ENCODE results near the gene TMTC4.

The TMTC4 gene

GRCh38 chr13:100659578-100659977 is 15.0 kb downstream of the TMTC4 start:
- no peak for TF ChIP-seq CTCF (IDR thresholded peaks at IDR 0.05; ENCODE audit: control insufficient read depth, extremely low read depth, insufficient read depth)
- no peak for DNase-seq (ENCODE audit: low read depth)
- H3K4me3 ChIP-seq (ENCODE audit: low read depth, low read length): no peak overlapping the region

GRCh38 chr13:100658363-100658762 is 16.2 kb downstream of the TMTC4 start:
- no peak for TF ChIP-seq CTCF (IDR thresholded peaks at IDR 0.05; ENCODE audit: control insufficient read depth, extremely low read depth, insufficient read depth)
- no peak for DNase-seq (ENCODE audit: low read depth)
- no peak overlapping the region for H3K4me3 ChIP-seq (ENCODE audit: low read depth, low read length)

- no peak for DNase-seq (ENCODE audit: low read depth)
- TF ChIP-seq CTCF (IDR thresholded peaks at IDR 0.05; ENCODE audit: control insufficient read depth, extremely low read depth, insufficient read depth): no peak
- no peak overlapping the region for H3K4me3 ChIP-seq (ENCODE audit: low read depth, low read length)
Measured at GRCh38 chr13:100657881-100658315, 16.7 kb downstream of the TMTC4 start.

GRCh38 chr13:100652510-100652909 is 22.1 kb downstream of the TMTC4 start:
- H3K4me3 ChIP-seq (ENCODE audit: low read depth, low read length): no peak overlapping the region
- DNase-seq (ENCODE audit: low read depth): no peak
- TF ChIP-seq CTCF (IDR thresholded peaks at IDR 0.05; ENCODE audit: control insufficient read depth, extremely low read depth, insufficient read depth): no peak

- no peak for DNase-seq (ENCODE audit: low read depth)
- TF ChIP-seq CTCF (IDR thresholded peaks at IDR 0.05; ENCODE audit: control insufficient read depth, extremely low read depth, insufficient read depth): no peak
- no peak overlapping the region for H3K4me3 ChIP-seq (ENCODE audit: low read depth, low read length)
Measured at GRCh38 chr13:100650326-100650725, 24.3 kb downstream of the TMTC4 start.

GRCh38 chr13:100648354-100648753 is 26.2 kb downstream of the TMTC4 start:
- DNase-seq (ENCODE audit: low read depth): no peak
- TF ChIP-seq CTCF (IDR thresholded peaks at IDR 0.05; ENCODE audit: control insufficient read depth, extremely low read depth, insufficient read depth): no peak
- no peak overlapping the region for H3K4me3 ChIP-seq (ENCODE audit: low read depth, low read length)

- DNase-seq (ENCODE audit: low read depth): no peak
- TF ChIP-seq CTCF (IDR thresholded peaks at IDR 0.05; ENCODE audit: control insufficient read depth, extremely low read depth, insufficient read depth): no peak
Measured at GRCh38 chr13:100646871-100647270, 27.7 kb downstream of the TMTC4 start.

More at GRCh38 chr13:100646871-100647270, 27.7 kb downstream of the TMTC4 start:
- H3K4me3 ChIP-seq (ENCODE audit: low read depth, low read length): no peak overlapping the region
